GM18520 (cell line): ENCODE measurements around the gene FAM13B.
"Not testable (repeated sequence)": the region's sequence is repeated elsewhere in the genome, so short reads cannot be mapped to it uniquely, and the experiment has no call there.

ENCODE experiments used
- ATAC-seq: cut with Tn5 transposase; IDR thresholded peaks from one replicate; pipeline ENCODE4 v1.9.1; 2021; ENCODE audit not compliant: unreplicated experiment

Gene FAM13B

DNA sequence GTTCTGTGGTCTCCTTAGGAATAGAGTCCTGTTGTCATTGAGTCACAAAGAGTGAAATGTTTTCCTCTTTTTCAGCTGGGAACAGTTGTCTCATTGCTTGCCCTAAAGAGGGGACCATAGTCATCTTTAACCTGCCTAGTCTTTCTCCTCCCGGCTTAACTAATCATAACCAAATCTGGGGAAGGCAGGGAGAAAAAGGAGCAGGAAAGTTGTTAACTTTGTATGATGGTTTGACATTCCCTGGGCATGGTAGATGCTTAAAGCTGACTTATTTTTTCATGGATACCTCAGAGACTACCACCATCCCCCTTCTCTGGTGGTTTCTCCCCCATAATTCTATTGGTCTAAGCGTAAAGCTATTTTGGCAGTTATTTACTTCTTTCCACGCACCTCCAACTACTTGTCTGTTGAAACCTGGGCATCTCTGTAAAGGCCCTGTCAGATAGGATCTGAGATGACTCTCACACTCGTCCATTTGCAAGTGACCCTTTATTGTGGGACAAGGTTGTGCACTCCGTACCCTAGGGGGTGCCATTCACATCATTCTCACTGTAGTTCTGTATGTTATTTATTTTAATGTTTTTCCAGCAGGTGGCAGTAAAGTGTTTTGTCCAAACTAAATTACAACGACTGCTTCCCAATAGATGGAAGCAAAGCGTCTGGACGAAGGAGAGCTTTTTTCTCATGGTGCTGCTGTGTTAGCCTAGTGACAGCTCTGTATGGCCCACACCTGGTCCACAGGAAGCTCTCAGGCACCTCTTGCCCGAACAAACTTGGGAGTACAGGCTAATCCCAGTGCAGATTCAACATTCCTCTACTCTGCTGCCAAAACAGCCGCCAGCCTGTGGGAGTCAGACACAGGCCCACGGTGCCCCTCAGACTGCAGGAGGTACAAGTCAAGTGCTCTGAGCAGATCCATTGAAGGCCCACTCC is 3.0 kb upstream of the FAM13B start:
- ATAC-seq = peak; percentile 27

GRCh38 chr5:138033907-138034306 is 1.0 kb upstream of the FAM13B start:
- no peak for ATAC-seq

GRCh38 chr5:138033386-138033808 is 518 bp upstream of the FAM13B start:
- ATAC-seq = no peak

- ATAC-seq = peak; percentile 28
These were observed 779 bp downstream of the FAM13B start for GRCh38 chr5:138032028-138032571.

GRCh38 chr5:138029944-138030343 is 2.9 kb downstream of the FAM13B start:
- no peak for ATAC-seq

- ATAC-seq = no peak
These were observed 3.4 kb downstream of the FAM13B start for GRCh38 chr5:138029501-138029900.

DNA sequence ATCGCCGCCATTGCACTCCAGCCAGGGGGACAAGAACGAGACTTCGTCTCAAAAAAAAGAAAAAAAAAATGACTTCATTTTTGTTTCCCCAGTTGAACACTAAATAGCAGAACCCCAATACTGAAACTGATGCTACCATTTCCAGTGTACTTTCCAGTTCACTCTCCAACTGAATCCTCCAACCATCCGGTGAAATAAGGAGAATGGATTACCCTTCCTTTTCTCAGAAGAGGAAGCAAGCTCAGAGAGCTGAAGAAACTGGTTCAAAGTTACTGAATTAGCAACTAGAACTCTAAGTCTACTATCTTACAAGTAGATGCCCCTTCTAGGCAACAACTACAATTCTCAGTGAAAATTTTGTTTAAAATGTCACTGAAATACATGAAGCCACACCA is 3.9 kb downstream of the FAM13B start:
- no peak for ATAC-seq

- not testable (repeated sequence) for ATAC-seq
These were observed 4.5 kb downstream of the FAM13B start for GRCh38 chr5:138028262-138028970.

DNA sequence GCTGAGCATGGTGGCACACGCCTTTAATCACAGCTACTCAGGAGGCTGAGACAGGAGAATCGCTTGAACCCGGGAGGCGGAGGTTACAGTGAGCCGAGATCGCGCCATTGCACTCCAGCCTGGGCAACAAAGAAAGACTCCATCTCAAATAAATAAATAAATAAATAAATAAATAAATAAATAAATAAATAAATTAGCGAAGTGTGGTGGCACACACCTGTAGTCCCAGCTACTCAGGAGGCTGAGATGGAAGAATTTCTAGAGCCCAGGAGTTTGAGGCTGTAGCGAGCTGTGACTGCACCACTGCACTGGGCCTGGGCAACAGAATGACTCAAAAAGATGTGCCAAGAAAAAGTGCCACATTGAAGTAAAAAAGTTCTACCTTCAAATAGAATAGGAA is 6.1 kb downstream of the FAM13B start:
- not testable (repeated sequence) for ATAC-seq

DNA sequence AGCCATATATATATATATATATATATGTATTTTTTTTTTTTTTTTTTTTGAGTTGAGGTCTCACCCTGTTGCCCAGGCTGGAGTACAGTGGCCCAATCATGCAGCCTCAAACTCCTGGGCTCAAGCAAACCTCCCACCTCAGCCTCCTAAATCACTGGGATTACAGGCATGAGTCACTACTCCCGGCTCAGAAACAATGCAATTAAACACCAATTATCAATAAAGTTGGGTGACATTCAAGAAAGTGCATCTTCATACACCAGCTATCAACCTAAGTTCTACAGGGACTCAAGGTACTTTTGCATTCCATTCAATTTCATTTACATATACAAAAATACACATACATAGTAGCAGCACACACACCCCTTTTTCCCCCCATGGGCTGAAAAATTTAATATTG is 7.6 kb downstream of the FAM13B start:
- no peak for ATAC-seq

DNA sequence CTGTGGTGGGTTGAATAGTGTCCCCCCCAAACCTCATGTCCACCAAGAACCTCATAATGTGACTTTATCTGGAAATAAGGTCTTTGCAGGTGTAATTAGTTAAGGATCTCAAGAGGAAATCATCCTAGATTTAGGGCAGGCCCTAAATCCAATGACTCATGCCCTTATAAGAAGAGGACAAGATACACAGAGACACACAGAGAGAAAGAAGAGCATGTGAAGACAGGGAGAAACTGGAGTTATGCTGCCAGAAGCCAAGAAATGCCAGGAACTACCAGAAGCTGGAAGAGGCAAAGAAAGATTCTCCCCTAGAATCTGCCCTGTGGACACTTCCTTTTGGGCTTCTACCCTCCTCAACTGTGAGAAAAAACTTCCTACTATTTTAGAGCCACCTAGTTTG is 8.8 kb downstream of the FAM13B start:
- no peak for ATAC-seq

GRCh38 chr5:138022912-138023311 is 10.0 kb downstream of the FAM13B start:
- no peak for ATAC-seq

GRCh38 chr5:138021771-138022170 is 11.1 kb downstream of the FAM13B start:
- ATAC-seq = no peak

DNA sequence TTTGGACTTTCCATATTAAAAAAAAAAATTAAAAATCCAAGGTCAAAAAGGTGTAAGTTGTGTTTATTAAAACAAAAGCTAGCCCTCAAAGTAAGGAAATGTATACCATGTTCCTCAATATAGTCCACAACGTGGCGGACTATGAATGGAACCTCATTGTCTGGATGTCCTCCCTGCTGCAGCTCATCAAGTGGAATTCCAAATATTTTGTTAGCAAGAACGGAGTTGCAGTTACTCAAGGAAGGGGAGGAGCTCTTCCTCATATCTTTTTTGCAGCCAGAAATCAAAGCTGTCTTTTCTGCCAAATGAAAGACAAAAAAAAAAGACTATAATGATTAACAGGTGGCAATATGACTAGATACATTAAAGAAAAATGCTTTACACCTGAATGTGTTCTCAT is 14.0 kb downstream of the FAM13B start:
- ATAC-seq = no peak

DNA sequence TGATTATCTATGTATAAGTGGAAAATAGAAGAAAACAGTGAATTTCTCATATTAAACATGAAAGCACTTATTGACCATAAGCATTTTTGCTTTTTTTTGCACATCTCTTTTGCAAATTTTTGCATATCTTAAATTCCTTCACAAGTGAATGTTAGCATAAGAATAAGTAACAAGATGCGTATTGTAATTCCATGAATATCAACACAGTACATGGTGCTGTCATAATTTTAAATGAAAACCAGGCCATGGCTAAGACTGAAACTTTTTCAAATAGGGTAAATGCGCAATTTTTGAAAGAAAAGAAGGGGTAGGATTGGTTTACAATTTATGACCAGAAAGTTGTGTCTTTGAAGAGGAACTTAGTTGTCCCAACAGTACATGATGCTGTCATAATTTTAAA is 17.0 kb downstream of the FAM13B start:
- ATAC-seq = no peak

- no peak for ATAC-seq
These were observed 20.9 kb downstream of the FAM13B start for GRCh38 chr5:138011991-138012390.

DNA sequence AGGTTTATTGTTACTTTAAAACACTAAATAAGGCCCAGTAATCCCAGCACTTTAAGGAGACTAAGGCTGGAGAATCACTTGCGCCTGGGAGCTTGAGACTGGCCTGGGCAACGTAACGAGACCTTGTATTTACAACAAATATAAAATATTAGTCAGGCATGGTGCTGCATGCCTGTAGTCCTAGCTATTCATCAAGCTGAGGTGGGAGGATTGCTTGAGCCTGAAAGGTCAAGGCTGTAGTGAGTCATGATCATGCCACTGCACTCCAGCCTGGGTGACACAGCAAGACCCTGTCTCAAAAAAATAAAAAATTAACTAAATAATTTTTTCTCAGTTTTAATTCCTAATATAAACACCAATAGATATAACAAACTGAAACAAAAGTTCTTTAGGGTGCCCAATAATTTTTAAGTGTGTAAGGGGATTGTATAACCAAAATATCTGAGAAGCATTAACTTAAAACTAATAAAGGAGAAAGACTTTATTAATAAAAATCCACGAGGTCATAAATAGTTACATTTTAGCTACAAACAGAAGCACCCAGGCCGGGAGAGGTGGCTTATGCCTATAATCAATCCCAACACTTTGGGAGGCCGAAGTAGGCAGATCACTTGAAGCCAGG is 32.7 kb downstream of the FAM13B start:
- ATAC-seq = no peak

- ATAC-seq = peak; percentile 75
These were observed 35.1 kb downstream of the FAM13B start for GRCh38 chr5:137997726-137998213.

DNA sequence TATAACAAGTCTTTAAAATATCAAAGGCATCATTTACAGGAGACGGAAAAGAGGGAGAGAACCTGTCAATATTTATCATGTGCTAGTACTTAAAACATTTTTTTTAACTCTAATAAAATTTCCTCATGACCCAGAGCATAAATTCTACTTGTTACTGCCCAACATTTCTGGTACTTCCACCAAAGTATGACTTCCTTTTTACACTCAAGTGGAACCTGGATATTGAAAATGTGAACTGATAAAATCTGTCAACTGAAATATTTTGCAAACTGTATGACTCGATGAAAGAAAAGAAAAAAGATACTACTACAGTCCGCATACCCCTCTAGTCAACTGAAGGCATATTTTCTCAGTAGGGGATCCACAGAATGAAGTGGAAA is 37.1 kb downstream of the FAM13B start:
- no peak for ATAC-seq

- no peak for ATAC-seq
These were observed 37.7 kb downstream of the FAM13B start for GRCh38 chr5:137995077-137995748.

- no peak for ATAC-seq
These were observed 38.3 kb downstream of the FAM13B start for GRCh38 chr5:137994556-137994955.
